BLaER1 (cell line): ENCODE data around the gene TFDP2.
"Not testable (repeated sequence)": the region's sequence is repeated elsewhere in the genome, so short reads cannot be mapped to it uniquely, and the experiment has no call there.

Experiments
- H3K27ac ChIP-seq: shearing (Covaris generic); formaldehyde crosslinking; 2 replicates; pipeline ENCODE4 v1.8.1; 2022
- H3K27me3 ChIP-seq: shearing (Covaris generic); formaldehyde crosslinking; 2 replicates; pipeline ENCODE4 v1.8.1; 2022
- H3K36me3 ChIP-seq: shearing (Covaris generic); formaldehyde crosslinking; 2 replicates; pipeline ENCODE4 v1.8.1; 2022
- H3K4me1 ChIP-seq: shearing (Covaris generic); formaldehyde crosslinking; 2 replicates; pipeline ENCODE4 v1.8.1; 2022
- H3K4me2 ChIP-seq: shearing (Covaris generic); formaldehyde crosslinking; 2 replicates; pipeline ENCODE4 v1.8.1; 2022
- H3K4me3 ChIP-seq: shearing (Covaris generic); formaldehyde crosslinking; 2 replicates; pipeline ENCODE4 v1.8.1; 2022
- H3K9ac ChIP-seq: shearing (Covaris generic); formaldehyde crosslinking; 2 replicates; pipeline ENCODE4 v1.8.1; 2022
- H3K9me3 ChIP-seq: shearing (Covaris generic); formaldehyde crosslinking; 2 replicates; pipeline ENCODE4 v1.8.1; 2022
- H4K20me1 ChIP-seq: shearing (Covaris generic); formaldehyde crosslinking; 2 replicates; pipeline ENCODE4 v1.8.1; 2022
- Cebpa-rat ChIP-seq: shearing (Covaris generic); IDR thresholded peaks from 2 replicates; pipeline ENCODE4 v1.8.1; 2022

Gene TFDP2

GRCh38 chr3:141920701-141921100 is 228.6 kb downstream of the TFDP2 start:
- Histone ChIP-seq H3K4me1 (no peaks in the 10 kb centered on the region), H3K27me3 (no peaks in the 10 kb centered on the region), H3K9ac (no peak overlapping the region), H3K4me3 (no peak overlapping the region), H4K20me1 (no peaks in the 10 kb centered on the region), H3K9me3 (no peaks in the 10 kb centered on the region), H3K4me2 (no peak overlapping the region), H3K27ac (no peak overlapping the region), H3K36me3 (peaks cover 92% of the 10 kb centered on the region)
- TF ChIP-seq Cebpa-rat = no peak

GRCh38 chr3:141915766-141916165 is 233.6 kb downstream of the TFDP2 start:
- no peaks in the 10 kb centered on the region for H3K9me3 ChIP-seq
- H3K4me2 ChIP-seq = no peak overlapping the region
- TF ChIP-seq Cebpa-rat = no peak
- peaks cover 90% of the 10 kb centered on the region for H3K36me3 ChIP-seq
- H4K20me1 ChIP-seq = 0 out of 2 replicates have a peak, but pooled peaks cover 4% of the 10 kb centered on the region
- H3K4me1 ChIP-seq = no peaks in the 10 kb centered on the region
- H3K27me3 ChIP-seq = no peaks in the 10 kb centered on the region
- no peak overlapping the region for H3K4me3 ChIP-seq
- H3K27ac ChIP-seq = no peak overlapping the region
- no peak overlapping the region for H3K9ac ChIP-seq

DNA sequence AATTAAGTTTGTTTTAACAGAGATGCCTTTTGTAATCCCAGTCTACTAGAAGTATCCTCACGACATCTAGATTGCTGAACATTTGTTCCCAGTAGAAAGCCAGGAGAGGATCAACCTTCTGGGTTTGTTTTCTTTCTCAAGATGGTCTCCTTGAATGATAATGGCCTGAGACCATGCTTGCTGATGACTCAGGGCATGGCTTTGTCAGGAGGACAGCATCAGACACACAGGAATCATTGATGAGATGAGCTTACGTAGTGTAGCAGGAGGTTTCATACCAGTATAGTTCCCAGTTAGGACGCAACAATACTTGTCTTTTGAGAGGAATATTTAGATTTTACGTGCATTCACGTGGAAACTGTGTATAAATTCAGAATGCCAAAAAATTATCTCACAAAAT is 234.3 kb downstream of the TFDP2 start:
- Histone ChIP-seq H3K4me3 (no peak overlapping the region), H4K20me1 (0 out of 2 replicates have a peak, but pooled peaks cover 4% of the 10 kb centered on the region), H3K4me1 (no peaks in the 10 kb centered on the region), H3K36me3 (peaks cover 87% of the 10 kb centered on the region), H3K27me3 (no peaks in the 10 kb centered on the region), H3K9me3 (no peaks in the 10 kb centered on the region), H3K27ac (no peak overlapping the region), H3K9ac (no peak overlapping the region), H3K4me2 (no peak overlapping the region)
- no peak for TF ChIP-seq Cebpa-rat

DNA sequence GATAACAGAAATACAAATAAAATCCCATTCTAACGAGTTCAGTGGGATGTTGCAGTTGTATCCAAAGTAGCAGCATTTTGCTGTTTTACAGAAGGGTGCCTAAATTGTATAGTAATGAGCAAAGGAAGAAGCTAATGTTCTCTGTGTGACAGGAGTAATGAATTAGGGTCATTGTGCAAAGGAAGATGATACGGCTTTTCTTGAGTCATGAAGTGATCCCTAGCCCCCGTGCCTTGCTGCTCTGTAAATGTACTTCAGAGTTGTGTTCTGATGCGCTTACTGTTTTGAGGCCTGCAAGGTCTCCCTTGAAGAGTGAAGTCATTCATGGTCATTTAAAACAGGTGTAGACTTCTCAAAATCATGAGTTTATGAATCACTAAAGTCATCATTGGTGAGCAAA is 235.0 kb downstream of the TFDP2 start:
- Histone ChIP-seq H3K9me3 (no peaks in the 10 kb centered on the region), H3K4me1 (no peaks in the 10 kb centered on the region), H4K20me1 (0 out of 2 replicates have a peak, but pooled peaks cover 4% of the 10 kb centered on the region), H3K27ac (no peak overlapping the region), H3K4me2 (no peak overlapping the region), H3K36me3 (peaks cover 87% of the 10 kb centered on the region), H3K4me3 (no peak overlapping the region), H3K27me3 (no peaks in the 10 kb centered on the region), H3K9ac (no peak overlapping the region)
- TF ChIP-seq Cebpa-rat = no peak

DNA sequence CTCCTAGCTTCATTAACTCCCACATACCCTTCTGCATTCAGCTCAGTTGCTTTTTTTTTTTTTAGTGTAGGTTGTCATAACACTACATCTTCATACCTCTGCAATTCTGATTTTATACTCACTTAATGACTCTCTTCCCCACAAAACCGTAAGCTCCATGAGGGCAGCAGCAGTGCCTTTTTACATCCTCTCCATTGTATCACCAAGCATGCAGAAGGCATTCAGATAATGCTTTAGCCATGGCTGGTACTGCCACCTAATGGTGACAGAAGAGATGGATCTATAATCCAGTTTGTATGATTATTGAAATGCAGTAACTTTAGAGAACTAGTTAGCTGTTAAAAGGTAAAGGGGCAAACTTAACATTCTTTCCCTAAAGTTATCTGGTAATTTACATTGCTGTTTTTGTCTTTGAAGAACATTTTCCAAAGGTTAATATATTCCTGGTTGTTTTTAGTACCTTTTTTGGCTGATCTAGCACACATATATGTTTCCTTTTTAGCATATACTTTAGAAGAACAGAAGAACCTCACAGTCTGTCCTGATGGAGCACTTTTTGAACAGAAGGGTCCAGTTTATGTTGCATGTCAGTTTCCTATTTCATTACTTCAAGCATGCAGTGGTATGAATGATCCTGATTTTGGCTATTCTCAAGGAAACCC is 236.1 kb downstream of the TFDP2 start:
- no peak overlapping the region for H3K27ac ChIP-seq
- no peak overlapping the region for H3K4me2 ChIP-seq
- H3K27me3 ChIP-seq = no peaks in the 10 kb centered on the region
- no peak overlapping the region for H3K9ac ChIP-seq
- 0 out of 2 replicates have a peak, but pooled peaks cover 4% of the 10 kb centered on the region for H4K20me1 ChIP-seq
- H3K4me1 ChIP-seq = no peaks in the 10 kb centered on the region
- TF ChIP-seq Cebpa-rat = no peak
- H3K9me3 ChIP-seq = no peaks in the 10 kb centered on the region
- H3K4me3 ChIP-seq = no peak overlapping the region
- H3K36me3 ChIP-seq = peaks cover 87% of the 10 kb centered on the region

- not testable (repeated sequence) for H4K20me1 ChIP-seq, H3K4me1 ChIP-seq, H3K9me3 ChIP-seq, H3K27ac ChIP-seq, H3K4me3 ChIP-seq, H3K9ac ChIP-seq, H3K4me2 ChIP-seq, H3K27me3 ChIP-seq
- H3K36me3 ChIP-seq = peaks cover 82% of the 10 kb centered on the region
These were observed 239.4 kb downstream of the TFDP2 start for GRCh38 chr3:141909986-141910385.

DNA sequence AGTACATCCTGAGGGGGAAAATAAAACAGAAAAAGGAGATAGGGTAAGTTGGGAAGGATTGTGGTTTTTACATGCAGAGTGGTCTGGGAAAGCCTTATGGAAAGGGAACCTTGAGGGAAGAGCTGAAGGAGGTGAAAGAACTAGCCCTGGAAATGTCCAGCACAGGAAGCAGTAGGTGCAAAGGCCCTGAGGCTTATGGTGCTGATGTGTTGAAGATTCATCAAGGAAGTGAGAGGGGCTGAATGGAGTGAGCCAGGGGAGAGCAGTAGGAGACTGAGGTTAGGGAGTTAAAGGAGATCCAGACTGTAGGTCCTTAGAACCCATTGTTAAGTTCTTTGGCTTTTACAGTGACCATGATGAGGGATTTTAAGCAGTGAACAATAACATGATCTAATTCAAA is 239.9 kb downstream of the TFDP2 start:
- H3K9ac ChIP-seq = no peak overlapping the region
- no peaks in the 10 kb centered on the region for H3K27me3 ChIP-seq
- 0 out of 2 replicates have a peak, but pooled peaks cover 10% of the 10 kb centered on the region for H4K20me1 ChIP-seq
- TF ChIP-seq Cebpa-rat = no peak
- H3K9me3 ChIP-seq = no peaks in the 10 kb centered on the region
- no peak overlapping the region for H3K4me2 ChIP-seq
- no peaks in the 10 kb centered on the region for H3K4me1 ChIP-seq
- H3K36me3 ChIP-seq = peaks cover 82% of the 10 kb centered on the region
- H3K27ac ChIP-seq = no peak overlapping the region
- no peak overlapping the region for H3K4me3 ChIP-seq

GRCh38 chr3:141905129-141905528 is 244.2 kb downstream of the TFDP2 start:
- Histone ChIP-seq H3K4me1 (no peaks in the 10 kb centered on the region), H3K9me3 (peaks cover 6% of the 10 kb centered on the region), H3K36me3 (peaks cover 68% of the 10 kb centered on the region), H3K27ac (no peak overlapping the region), H4K20me1 (peaks cover 31% of the 10 kb centered on the region), H3K4me2 (no peak overlapping the region), H3K27me3 (no peaks in the 10 kb centered on the region), H3K9ac (no peak overlapping the region), H3K4me3 (no peak overlapping the region)
- no peak for TF ChIP-seq Cebpa-rat

DNA sequence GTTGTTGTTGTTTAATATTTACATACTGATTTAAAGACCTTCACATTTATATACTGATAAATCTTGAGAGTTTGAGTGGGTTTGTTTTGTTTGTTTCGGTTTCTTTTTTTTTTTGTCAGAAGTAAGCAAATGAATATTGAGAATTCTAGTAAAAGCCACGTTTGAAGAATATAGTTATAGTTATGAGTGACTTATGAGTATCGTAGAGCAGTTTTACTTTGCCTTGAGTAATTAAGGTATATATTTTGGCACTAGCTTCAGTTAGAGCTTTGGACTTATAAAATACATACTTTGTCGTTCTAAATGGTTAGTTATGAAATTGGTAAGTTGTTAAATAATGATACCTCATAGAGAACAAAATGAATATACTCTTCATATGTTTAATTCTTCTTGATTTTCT is 245.1 kb downstream of the TFDP2 start:
- Histone ChIP-seq H3K4me2 (no peak overlapping the region), H3K9me3 (peaks cover 16% of the 10 kb centered on the region), H3K27ac (no peak overlapping the region), H3K27me3 (no peaks in the 10 kb centered on the region), H4K20me1 (peaks cover 31% of the 10 kb centered on the region), H3K4me1 (no peaks in the 10 kb centered on the region), H3K9ac (no peak overlapping the region), H3K4me3 (no peak overlapping the region), H3K36me3 (peaks cover 68% of the 10 kb centered on the region)
- TF ChIP-seq Cebpa-rat = no peak

DNA sequence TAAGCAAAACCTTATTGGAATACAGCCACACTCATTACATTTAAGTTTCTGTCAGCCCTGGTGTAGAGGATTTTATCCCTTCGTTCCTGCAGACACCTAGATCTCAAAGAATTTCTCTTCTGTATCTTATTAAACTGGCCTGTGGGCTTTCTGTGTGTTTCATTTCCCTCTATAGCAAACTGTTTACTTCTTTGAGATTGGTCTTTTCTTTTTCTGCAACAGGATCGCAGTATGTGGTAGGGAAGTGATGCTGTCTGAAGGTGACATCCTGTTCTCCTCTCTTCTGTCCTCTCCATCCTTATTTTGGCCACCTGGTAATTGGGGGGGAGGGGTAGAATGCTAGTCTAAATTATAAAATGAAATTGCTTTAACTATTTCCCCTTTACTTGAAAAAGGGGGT is 247.4 kb downstream of the TFDP2 start:
- Histone ChIP-seq H3K9me3 (peaks cover 35% of the 10 kb centered on the region), H4K20me1 (peaks cover 31% of the 10 kb centered on the region), H3K27me3 (no peaks in the 10 kb centered on the region), H3K4me3 (no peak overlapping the region), H3K9ac (no peak overlapping the region), H3K4me1 (no peaks in the 10 kb centered on the region), H3K36me3 (peaks cover 68% of the 10 kb centered on the region), H3K27ac (no peak overlapping the region), H3K4me2 (no peak overlapping the region)
- no peak for TF ChIP-seq Cebpa-rat

DNA sequence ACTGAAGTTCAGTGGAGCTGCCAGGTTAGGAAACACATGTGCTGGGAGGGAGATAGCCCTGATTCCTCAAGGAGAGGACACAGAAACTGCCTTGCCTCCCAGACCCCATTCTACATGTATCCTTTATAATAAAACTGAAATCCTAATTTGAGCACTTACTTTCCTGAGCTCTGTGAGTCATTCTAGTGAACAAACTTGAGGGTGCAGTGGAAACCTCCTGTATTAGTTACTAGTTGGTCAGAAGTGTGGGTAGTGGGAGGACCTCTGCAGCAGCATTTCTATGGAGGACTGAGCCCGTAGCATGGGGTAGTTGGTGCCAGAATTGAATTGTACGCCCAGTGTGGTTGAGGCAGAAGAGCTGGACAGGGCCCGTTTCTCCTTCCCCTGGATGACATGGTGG is 249.0 kb downstream of the TFDP2 start:
- H3K4me1 ChIP-seq = no peaks in the 10 kb centered on the region
- H3K27ac ChIP-seq = no peak overlapping the region
- no peak overlapping the region for H3K9ac ChIP-seq
- H3K4me2 ChIP-seq = no peak overlapping the region
- no peaks in the 10 kb centered on the region for H3K27me3 ChIP-seq
- TF ChIP-seq Cebpa-rat = no peak
- no peak overlapping the region for H3K4me3 ChIP-seq
- peaks cover 43% of the 10 kb centered on the region for H3K9me3 ChIP-seq
- H4K20me1 ChIP-seq = peaks cover 39% of the 10 kb centered on the region
- H3K36me3 ChIP-seq = peaks cover 71% of the 10 kb centered on the region
